Measurements from ENCODE around the gene SAMD8.

DNA sequence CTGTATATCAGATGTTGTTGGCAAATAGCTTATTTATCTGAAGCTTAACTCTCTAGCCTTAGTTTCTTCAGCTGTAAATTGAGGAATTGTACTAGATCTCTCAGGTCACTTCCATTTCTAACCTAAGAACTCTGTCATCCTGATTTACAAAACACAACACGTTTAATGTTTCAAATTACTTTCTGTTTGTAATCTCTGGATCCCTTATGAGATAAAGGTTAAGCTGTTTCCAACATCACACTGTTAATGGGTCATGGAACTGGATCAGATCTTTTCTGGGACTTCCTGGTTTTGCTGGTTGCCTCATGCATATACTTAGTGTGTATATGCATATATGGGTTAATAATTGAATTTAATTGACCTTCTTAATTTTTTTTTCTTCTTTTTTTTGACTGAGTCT, 9.9 kb downstream of the SAMD8 start:
- TF ChIP-seq MAX (IDR thresholded peaks at IDR 0.05; ENCODE audit: low read depth, low read length) (no peak), POLR2A (IDR thresholded peaks at IDR 0.05; ENCODE audit: extremely low read depth, insufficient read length) (no peak), CTCF (IDR thresholded peaks at IDR 0.05; ENCODE audit: low read depth, low read length) (no peak)
